ENCODE data around the gene MAST2. TPM values are rescaled to one million over a fixed set of nuclear protein-coding genes. Genes with fewer than 3 reads are reported as not detected.
A peak's percentile ranks its signal among the peaks of the same experiment; 100 is the strongest.

The MAST2 gene
- total and polyA plus RNA-seq, 2 of the 13 experiments (the other 11 are each of a cell fraction or from before 2014, with no cell fraction given): 15.3 to 23.0 TPM

DNA sequence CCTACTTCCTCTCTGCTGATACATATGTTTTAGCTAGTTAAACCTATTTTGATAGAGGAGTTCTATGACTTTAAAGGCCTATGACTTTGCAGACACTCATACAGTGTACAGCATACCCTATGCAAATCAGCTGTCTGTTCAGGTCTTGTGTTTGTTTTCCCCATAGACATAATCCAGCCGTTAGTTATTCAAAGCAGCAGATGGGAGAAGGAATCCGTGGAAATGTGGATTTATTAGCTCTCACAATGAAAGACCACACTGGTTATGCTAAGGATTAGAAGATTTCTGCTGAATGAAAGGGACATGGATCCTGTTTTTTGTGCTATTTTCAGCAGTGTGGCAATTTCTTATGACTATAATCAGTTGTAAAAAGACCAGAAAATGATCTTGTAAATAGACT is 59.8 kb downstream of the MAST2 start:
- intact Hi-C loops (cut with micrococcal nuclease; ENCODE audit: unreplicated experiment) (no loop called here), in situ Hi-C loops (cut with HindIII; ENCODE audit: extremely low pct_ligation_motif_present, low pct_unique_long_range_greater_than_20kb) (no loop called here)
- no peaks in the 10 kb centered on the region for H3K9me3 ChIP-seq (ENCODE audit: low read length)
- H3K4me2 ChIP-seq (ENCODE audit: low read depth, low read length): no peak overlapping the region
- ChIA-PET POLR2A (interaction anchor here (0.9 kb wide), 1 partner anchor 9 kb away, joined by 6 read pairs; no protein-coding TSS in a partner anchor), CTCF (ENCODE audit: low intra/inter-chr PET ratio, low total read pairs) (no interaction called here)
- no peak overlapping the region for H3K4me3 ChIP-seq (replicated peaks in 1 of 3; ENCODE audit: insufficient read depth in 1 of 3, low read depth in 2 of 3, low read length in 3 of 3)
- no peak overlapping the region for H3K27ac ChIP-seq (ENCODE audit: extremely low read length, insufficient read depth, low read length)
- peaks cover 44% of the 10 kb centered on the region for H3K4me1 ChIP-seq (ENCODE audit: insufficient read depth, low read length)
- BruUV-seq (replicated peaks): no TSS peak
- TF ChIP-seq PTBP1 (IDR thresholded peaks at IDR 0.05; ENCODE audit: low read depth, low read length, poor library complexity, severe bottlenecking) (no peak), ZNF143 (CRISPR knock-in tag; IDR thresholded peaks at IDR 0.05) (no peak), ZNF605 (CRISPR knock-in tag; IDR thresholded peaks at IDR 0.05) (no peak), CENPX (CRISPR knock-in tag; IDR thresholded peaks at IDR 0.05) (no peak), ZNF543 (CRISPR knock-in tag; IDR thresholded peaks at IDR 0.05) (no peak), TEAD2 (CRISPR knock-in tag; IDR thresholded peaks at IDR 0.05) (no peak), NR2C2 (CRISPR knock-in tag; IDR thresholded peaks at IDR 0.05; ENCODE audit: borderline replicate concordance) (no peak), HMG20A (CRISPR knock-in tag; IDR thresholded peaks at IDR 0.05; ENCODE audit: borderline replicate concordance) (no peak), ZNF124 (CRISPR knock-in tag; IDR thresholded peaks at IDR 0.05) (no peak), ZNF12 (CRISPR knock-in tag; IDR thresholded peaks at IDR 0.05) (no peak), FOSL2 (CRISPR knock-in tag; IDR thresholded peaks at IDR 0.05) (no peak), ONECUT2 (CRISPR knock-in tag; IDR thresholded peaks at IDR 0.05) (no peak)
- TF ChIP-seq, protein P1, sequence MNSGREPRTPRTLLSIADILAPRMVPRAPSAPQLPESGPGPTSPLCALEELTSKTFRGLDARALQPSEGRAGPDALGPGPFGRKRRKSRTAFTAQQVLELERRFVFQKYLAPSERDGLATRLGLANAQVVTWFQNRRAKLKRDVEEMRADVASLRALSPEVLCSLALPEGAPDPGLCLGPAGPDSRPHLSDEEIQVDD (CRISPR knock-in tag; IDR thresholded peaks at IDR 0.05; ENCODE audit: borderline replicate concordance): no peak
- TF ChIP-seq, protein P2, sequence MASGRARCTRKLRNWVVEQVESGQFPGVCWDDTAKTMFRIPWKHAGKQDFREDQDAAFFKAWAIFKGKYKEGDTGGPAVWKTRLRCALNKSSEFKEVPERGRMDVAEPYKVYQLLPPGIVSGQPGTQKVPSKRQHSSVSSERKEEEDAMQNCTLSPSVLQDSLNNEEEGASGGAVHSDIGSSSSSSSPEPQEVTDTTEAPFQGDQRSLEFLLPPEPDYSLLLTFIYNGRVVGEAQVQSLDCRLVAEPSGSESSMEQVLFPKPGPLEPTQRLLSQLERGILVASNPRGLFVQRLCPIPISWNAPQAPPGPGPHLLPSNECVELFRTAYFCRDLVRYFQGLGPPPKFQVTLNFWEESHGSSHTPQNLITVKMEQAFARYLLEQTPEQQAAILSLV (CRISPR knock-in tag; IDR thresholded peaks at IDR 0.05; ENCODE audit: borderline replicate concordance): no peak
- H2AFZ ChIP-seq (ENCODE audit: low read length): no peak overlapping the region
- no peaks in the 10 kb centered on the region for H3K27me3 ChIP-seq (ENCODE audit: control insufficient read depth in 1 of 2, insufficient read depth in 2 of 2, low read length in 2 of 2)
- H3K79me2 ChIP-seq (ENCODE audit: insufficient read depth, low read length): peaks cover 40% of the 10 kb centered on the region
- no peaks in the 10 kb centered on the region for H3K36me3 ChIP-seq (replicated peaks in 1 of 2; ENCODE audit: control insufficient read depth in 1 of 2, insufficient read depth in 2 of 2, low read length in 2 of 2)
- ATAC-seq (no peak), DNase-seq (ENCODE audit: low spot score) (no peak), FAIRE-seq (peak; percentile 23)
- WGBS (ENCODE audit: low lambda C conversion rate): 88% methylated on average over 2 of the region's 2 CpGs
- no peaks in the 10 kb centered on the region for H4K20me1 ChIP-seq (ENCODE audit: insufficient read depth, low read length)
- H3K9ac ChIP-seq (ENCODE audit: insufficient read depth, low read depth, low read length): no peak overlapping the region

Data from HepG2 (cell line).